Vagina (tissue), 2 donors: Measurements from ENCODE around the gene RAVER2. TPM values are rescaled to one million over a fixed set of nuclear protein-coding genes. Genes with fewer than 3 reads are reported as not detected.
A peak's percentile ranks its signal among the peaks of the same experiment; 100 is the strongest.

Source experiments
- DNase-seq, 2 donors: peaks; one replicate each; pipeline ENCODE4 v3.0.0-alpha.2; 2017; ENCODE audit errors: extremely low spot score in 2 of 2
- H3K27ac ChIP-seq: fragments of 200-600 bp; sonication (generic); one replicate; pipeline ENCODE4 v1.5.1; 2019
- H3K27me3 ChIP-seq: fragments of 200-600 bp; sonication (generic); one replicate; pipeline ENCODE4 v1.5.1; 2019
- H3K36me3 ChIP-seq, 2 donors: fragments of 200-600 bp; sonication (generic); one replicate each; pipeline ENCODE4 v1.5.1; 2017 to 2019
- H3K4me1 ChIP-seq: fragments of 200-600 bp; sonication (generic); one replicate; pipeline ENCODE4 v1.5.1; 2019
- H3K4me3 ChIP-seq, 2 donors: fragments of 200-600 bp; sonication (generic); 1 replicate in 1 of 2; 2 replicates in 1 of 2; pipeline ENCODE4 v1.5.1; 2016 to 2019
- H3K9me3 ChIP-seq: fragments of 200-600 bp; sonication (generic); one replicate; pipeline ENCODE4 v1.5.1; 2019
- CTCF ChIP-seq, 3 experiments: fragments of 450-650 bp in 2 of 3; fragments of 200-600 bp in 1 of 3; sonication (generic) in 1 of 3; IDR thresholded peaks; one replicate each; pipeline ENCODE4 v1.5.1; 2017 to 2019; ENCODE audit warnings: antibody characterized with exemption in 3 of 3, mild to moderate bottlenecking in 2 of 3, moderate library complexity in 2 of 3
- POLR2A ChIP-seq, 2 donors: fragments of 450-650 bp; IDR thresholded peaks; one replicate each; pipeline ENCODE4 v1.6.1; 2017; ENCODE audit warnings: antibody characterized with exemption in 2 of 2, mild to moderate bottlenecking in 2 of 2, moderate library complexity in 2 of 2
- POLR2AphosphoS5 ChIP-seq, 2 donors: sonication (generic); formaldehyde crosslinking; IDR thresholded peaks; one replicate each; pipeline ENCODE4 v1.9.0; 2017; ENCODE audit warnings: antibody characterized with exemption in 2 of 2, mild to moderate bottlenecking in 2 of 2, low read depth in 1 of 2; ENCODE audit not compliant: insufficient read depth in 1 of 2
- intact Hi-C: fragments of 100-400 bp; cut with DNase I; formaldehyde crosslinking; loops from one replicate; pipeline ENCODE4 v1.15.1; 2023
- total RNA-seq: library from RNA; depleted of rRNA; stranded (reverse); fragments of >200 nt; gene quantifications from one replicate; pipeline ENCODE4 v1.2.3, GENCODE V29; 2016

The RAVER2 gene
- total RNA-seq, 1 donor from 2014 or later = 15.0 TPM

DNA sequence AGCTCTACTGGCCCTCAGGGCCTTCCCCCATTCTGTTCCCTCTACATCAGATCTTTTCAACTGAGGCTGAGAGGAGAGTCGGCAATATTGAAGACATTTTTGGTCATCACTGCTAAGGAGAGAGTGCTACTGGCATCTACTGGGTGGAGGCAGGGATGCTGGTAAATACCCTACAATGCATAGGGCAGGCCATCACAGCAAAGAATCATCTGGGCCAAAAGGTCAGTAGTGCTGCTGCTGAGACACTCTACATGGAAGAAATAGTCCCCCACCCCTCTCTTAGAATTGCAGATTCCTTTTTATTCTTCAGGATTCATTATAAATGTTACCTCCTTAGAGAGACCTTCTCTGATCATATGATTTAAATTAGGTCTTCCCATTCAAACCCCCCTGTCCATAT is 127.2 kb downstream of the RAVER2 start:
- H3K27me3 ChIP-seq = no peaks in the 10 kb centered on the region
- intact Hi-C loops = no loop called here
- no peaks in the 10 kb centered on the region for H3K4me1 ChIP-seq
- TF ChIP-seq CTCF (IDR thresholded peaks at IDR 0.05) = no peak
- TF ChIP-seq POLR2A (IDR thresholded peaks at IDR 0.05) = no peak
- TF ChIP-seq POLR2AphosphoS5 (IDR thresholded peaks at IDR 0.05; ENCODE audit: insufficient read depth in 1 of 2, low read depth in 1 of 2) = no peak
- H3K9me3 ChIP-seq = no peaks in the 10 kb centered on the region
- H3K27ac ChIP-seq = no peak overlapping the region
- no peak overlapping the region for H3K4me3 ChIP-seq
- peak in 1 of 2 donors; percentile 32 for DNase-seq
- H3K36me3 ChIP-seq = peaks cover 0 to 64% of the 10 kb centered on the region in 2 donors

GRCh38 chr1:64873576-64873975 is 128.7 kb downstream of the RAVER2 start:
- peak in 1 of 2 donors; percentile 77 for DNase-seq
- Histone ChIP-seq H3K4me1 (no peaks in the 10 kb centered on the region), H3K36me3 (peaks cover 0 to 69% of the 10 kb centered on the region in 2 donors), H3K27ac (no peak overlapping the region), H3K27me3 (no peaks in the 10 kb centered on the region), H3K4me3 (no peak overlapping the region), H3K9me3 (no peaks in the 10 kb centered on the region)
- intact Hi-C loops = no loop called here
- TF ChIP-seq POLR2AphosphoS5 (IDR thresholded peaks at IDR 0.05; ENCODE audit: insufficient read depth in 1 of 2, low read depth in 1 of 2) (no peak), POLR2A (IDR thresholded peaks at IDR 0.05) (no peak), CTCF (IDR thresholded peaks at IDR 0.05) (no peak)

DNA sequence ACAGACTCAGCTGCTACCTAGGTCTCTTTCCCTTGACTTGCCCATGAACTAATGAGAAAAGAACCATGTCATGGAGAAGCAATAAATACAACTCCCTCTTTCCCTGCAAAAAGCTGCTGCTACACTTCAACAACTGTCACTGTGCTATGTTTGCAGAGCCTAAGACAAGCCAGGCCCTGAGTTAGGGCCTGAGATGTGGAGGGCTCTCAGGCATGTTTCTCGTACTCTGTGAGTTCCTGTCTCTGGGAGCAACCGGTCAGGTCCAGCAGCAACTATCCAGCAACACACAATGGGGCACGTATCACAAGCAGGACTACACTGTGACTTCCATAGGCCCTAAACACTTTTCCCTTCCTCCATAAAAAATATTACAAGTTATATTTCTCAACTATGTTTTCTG is 129.8 kb downstream of the RAVER2 start:
- intact Hi-C loops = no loop called here
- no peaks in the 10 kb centered on the region for H3K27me3 ChIP-seq
- H3K4me3 ChIP-seq = no peak overlapping the region
- H3K27ac ChIP-seq = no peak overlapping the region
- H3K9me3 ChIP-seq = no peaks in the 10 kb centered on the region
- H3K36me3 ChIP-seq = peaks cover 0 to 59% of the 10 kb centered on the region in 2 donors
- TF ChIP-seq POLR2A (IDR thresholded peaks at IDR 0.05) (no peak), CTCF (IDR thresholded peaks at IDR 0.05) (no peak), POLR2AphosphoS5 (IDR thresholded peaks at IDR 0.05; ENCODE audit: insufficient read depth in 1 of 2, low read depth in 1 of 2) (no peak)
- H3K4me1 ChIP-seq = no peaks in the 10 kb centered on the region
- peak in 1 of 2 donors; percentile 72 for DNase-seq

DNA sequence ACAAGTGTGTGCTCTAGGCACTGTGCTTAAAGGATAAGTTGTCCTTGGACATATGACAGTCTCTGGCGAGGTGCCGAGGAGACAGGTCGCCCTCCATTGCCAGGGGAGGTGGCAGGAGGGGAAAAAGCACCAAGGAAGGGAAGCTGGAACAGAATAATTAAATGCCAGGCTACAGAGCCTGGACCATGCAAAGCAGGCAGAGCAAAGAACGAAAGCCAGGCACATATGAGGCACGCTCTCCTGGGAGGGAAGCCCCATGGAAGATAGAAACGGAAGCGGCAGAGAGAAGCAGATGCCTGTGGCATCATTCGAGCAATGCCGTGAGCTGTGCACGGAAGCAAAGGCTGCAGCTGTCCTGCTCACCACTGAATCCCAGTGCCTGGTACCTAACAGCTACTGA is 130.2 kb downstream of the RAVER2 start:
- Histone ChIP-seq H3K4me1 (no peaks in the 10 kb centered on the region), H3K9me3 (no peaks in the 10 kb centered on the region), H3K27me3 (no peaks in the 10 kb centered on the region), H3K27ac (no peak overlapping the region), H3K4me3 (no peak overlapping the region), H3K36me3 (peaks cover 0 to 57% of the 10 kb centered on the region in 2 donors)
- TF ChIP-seq POLR2AphosphoS5 (IDR thresholded peaks at IDR 0.05; ENCODE audit: insufficient read depth in 1 of 2, low read depth in 1 of 2) (no peak), CTCF (IDR thresholded peaks at IDR 0.05) (no peak), POLR2A (IDR thresholded peaks at IDR 0.05) (no peak)
- DNase-seq = peak in 1 of 2 donors; percentile 27
- intact Hi-C loops = no loop called here

DNA sequence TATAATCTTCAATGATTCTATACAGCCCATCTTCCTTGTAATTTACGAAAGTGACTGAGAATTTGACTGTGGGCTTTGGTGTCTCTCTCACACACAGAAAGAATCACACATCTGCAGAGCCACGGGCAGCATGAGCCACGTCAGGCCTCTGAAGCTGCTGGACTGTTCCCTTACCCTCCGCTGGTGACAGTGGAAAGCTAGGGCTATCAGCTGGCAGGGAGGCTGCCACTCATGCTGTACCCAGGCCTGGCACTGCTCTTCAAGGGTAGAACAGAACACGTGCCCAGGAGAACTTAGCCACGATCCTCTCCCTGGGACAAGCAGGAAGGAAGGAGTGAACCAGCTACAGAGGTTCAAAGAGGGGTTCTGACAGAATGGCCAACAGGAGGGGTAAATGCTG is 130.7 kb downstream of the RAVER2 start:
- Histone ChIP-seq H3K4me3 (no peak overlapping the region), H3K36me3 (peaks cover 0 to 52% of the 10 kb centered on the region in 2 donors), H3K4me1 (no peaks in the 10 kb centered on the region), H3K27ac (no peak overlapping the region), H3K27me3 (no peaks in the 10 kb centered on the region), H3K9me3 (no peaks in the 10 kb centered on the region)
- intact Hi-C loops = no loop called here
- TF ChIP-seq POLR2A (IDR thresholded peaks at IDR 0.05) (no peak), POLR2AphosphoS5 (IDR thresholded peaks at IDR 0.05; ENCODE audit: insufficient read depth in 1 of 2, low read depth in 1 of 2) (no peak), CTCF (IDR thresholded peaks at IDR 0.05) (no peak)
- peak in 1 of 2 donors; percentile 62 for DNase-seq
